Activated T-helper 1 cell treated with anti-CD3 and anti-CD28 coated beads, Interleukin-12 subunit alpha, Interleukin-12 subunit beta, Interleukin-2, Interleukin-4 antibody, amounts not matched to agents 30 ng/mL and 10 ng/mL and 1 ng/mL, durations not matched to agents 14 hours and 24 hours and 36 hours (primary cell): Measurements from ENCODE around the gene TMEM191B. TPM values are rescaled to one million over a fixed set of nuclear protein-coding genes. Genes with fewer than 3 reads are reported as not detected.
"Not testable (repeated sequence)": the region's sequence is repeated elsewhere in the genome, so short reads cannot be mapped to it uniquely, and the experiment has no call there.

Experiments used
- DNase-seq: peaks from one replicate; pipeline ENCODE4 v3.0.0; 2021; ENCODE audit warnings: low spot score
- H3K27ac Mint-ChIP-seq: one replicate; pipeline ENCODE4 v1.8.0; 2021; ENCODE audit warnings: mild to moderate bottlenecking, mixed read lengths
- H3K27me3 Mint-ChIP-seq: one replicate; pipeline ENCODE4 v1.8.0; 2022; ENCODE audit warnings: mild to moderate bottlenecking, moderate library complexity, mixed read lengths; ENCODE audit not compliant: insufficient read depth
- H3K36me3 Mint-ChIP-seq: one replicate; pipeline ENCODE4 v1.8.0; 2021; ENCODE audit warnings: low read depth, mixed read lengths
- H3K4me1 Mint-ChIP-seq: one replicate; pipeline ENCODE4 v1.8.0; 2021; ENCODE audit warnings: low read depth, mixed read lengths
- H3K4me3 Mint-ChIP-seq: one replicate; pipeline ENCODE4 v1.8.0; 2021; ENCODE audit warnings: mild to moderate bottlenecking, moderate library complexity, mixed read lengths
- H3K9me3 Mint-ChIP-seq: one replicate; pipeline ENCODE4 v1.8.0; 2021; ENCODE audit warnings: mixed read lengths
- intact Hi-C: fragments of 100-400 bp; cut with micrococcal nuclease; formaldehyde crosslinking; loops from one replicate; pipeline ENCODE4 v1.15.1; 2024
- total RNA-seq: library from RNA; stranded (reverse); gene quantifications from 2 replicates; pipeline ENCODE4 v1.2.3, GENCODE V29; 2022

TMEM191B gene
- total RNA-seq, 1 donor from 2014 or later = not detected

DNA sequence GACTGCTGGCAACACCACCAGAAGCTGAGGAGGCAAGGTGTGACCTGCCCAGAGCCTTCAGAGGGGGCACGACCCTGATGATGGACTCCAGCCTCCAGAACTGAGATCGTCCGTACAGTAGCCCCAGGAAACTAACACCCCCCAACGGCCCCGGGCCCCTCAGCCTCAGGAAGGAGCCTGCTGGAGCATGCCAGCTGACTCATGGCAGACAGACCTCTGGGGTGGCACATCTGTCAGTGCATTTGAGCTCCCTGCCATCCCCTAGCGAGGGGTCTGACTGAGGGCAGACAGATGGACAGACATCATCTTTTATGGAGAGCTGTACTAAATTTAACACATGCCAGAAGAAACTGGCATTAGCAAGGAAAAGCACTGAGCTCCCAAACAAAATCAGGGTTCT, 12.4 kb downstream of the TMEM191B start:
- H3K27me3 Mint-ChIP-seq, H3K4me1 Mint-ChIP-seq, intact Hi-C loops, H3K27ac Mint-ChIP-seq, H3K36me3 Mint-ChIP-seq, H3K4me3 Mint-ChIP-seq, DNase-seq, H3K9me3 Mint-ChIP-seq: not testable (repeated sequence)

DNA sequence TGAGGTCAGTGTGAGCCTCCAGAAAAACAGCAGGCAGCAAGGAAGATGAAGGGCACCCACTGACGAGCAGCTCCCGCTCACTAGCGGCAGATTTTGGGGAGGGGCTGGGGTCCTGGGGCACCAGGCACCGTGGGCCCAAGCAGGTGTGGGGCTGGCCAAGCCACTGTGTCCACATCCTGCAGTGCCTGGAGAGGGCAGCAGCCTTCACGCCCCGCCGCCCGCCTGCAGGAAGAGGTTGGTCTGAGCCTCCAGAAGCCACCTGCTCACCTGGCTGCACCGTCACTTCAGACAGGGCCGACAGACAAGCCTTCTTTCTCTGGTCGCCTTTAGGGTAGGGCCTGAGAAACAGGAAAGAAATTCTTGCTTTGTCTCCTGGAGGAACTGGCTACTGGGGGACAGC, 15.8 kb downstream of the TMEM191B start:
- H3K27me3 Mint-ChIP-seq, H3K4me3 Mint-ChIP-seq, H3K9me3 Mint-ChIP-seq, DNase-seq, H3K4me1 Mint-ChIP-seq, H3K27ac Mint-ChIP-seq, intact Hi-C loops, H3K36me3 Mint-ChIP-seq: not testable (repeated sequence)

DNA sequence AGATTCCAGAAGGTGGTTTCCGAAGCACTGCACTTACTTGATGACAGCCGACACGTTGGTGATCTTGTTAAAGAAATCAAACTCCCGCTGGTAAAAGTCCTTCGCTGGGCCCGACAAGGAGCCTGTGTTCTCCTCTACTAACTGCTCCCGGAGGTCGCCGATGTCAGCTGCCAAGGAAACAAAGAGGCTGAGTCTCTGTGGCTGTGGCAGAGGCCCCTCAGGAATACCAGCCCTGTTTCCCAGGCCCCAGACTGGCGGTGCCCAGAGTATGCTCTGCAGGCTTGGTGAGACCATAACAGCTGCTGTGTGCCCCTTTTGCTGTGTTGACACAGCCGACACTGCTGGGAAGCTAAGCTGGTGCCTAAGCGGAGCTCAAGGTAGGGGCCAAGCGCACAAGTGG, 17.0 kb downstream of the TMEM191B start:
- H3K4me3 Mint-ChIP-seq, DNase-seq, H3K36me3 Mint-ChIP-seq, intact Hi-C loops, H3K27me3 Mint-ChIP-seq, H3K9me3 Mint-ChIP-seq, H3K4me1 Mint-ChIP-seq, H3K27ac Mint-ChIP-seq: not testable (repeated sequence)

DNA sequence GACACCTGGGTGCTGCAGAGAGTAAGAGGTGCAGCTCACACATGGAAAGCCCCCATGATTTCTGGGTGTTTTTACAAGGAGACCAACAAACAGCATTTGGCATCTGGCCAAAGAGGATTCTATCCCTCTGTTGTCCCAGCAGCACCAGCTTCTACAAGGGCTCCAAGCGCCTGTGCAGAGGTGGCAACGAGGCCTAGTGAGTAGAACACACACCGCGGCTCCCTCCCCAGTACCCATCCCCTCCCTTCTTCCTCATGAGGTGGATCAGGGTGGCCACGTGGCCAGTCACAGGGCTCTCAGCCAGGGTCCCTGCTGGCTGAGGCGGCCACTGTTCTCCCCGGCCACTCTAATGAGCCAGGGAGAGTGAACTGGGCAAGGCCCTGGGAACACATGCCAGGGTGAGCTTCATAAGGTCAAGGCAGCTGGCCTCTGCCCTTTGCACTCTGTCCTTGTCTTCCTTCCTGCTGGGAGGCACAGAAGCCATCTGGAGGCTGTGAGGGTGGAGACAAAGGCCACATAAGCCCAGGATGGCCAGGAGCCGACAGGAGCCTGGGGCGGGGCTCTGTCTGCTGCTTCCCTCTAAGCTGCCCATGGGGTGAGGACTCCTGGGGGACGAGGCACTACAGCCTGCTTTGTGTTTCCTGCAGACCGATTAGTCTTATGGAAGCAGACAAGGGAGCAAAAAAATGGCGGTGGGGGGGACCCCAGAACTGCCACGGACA, 22.0 kb downstream of the TMEM191B start:
- intact Hi-C loops = not testable (repeated sequence)

DNA sequence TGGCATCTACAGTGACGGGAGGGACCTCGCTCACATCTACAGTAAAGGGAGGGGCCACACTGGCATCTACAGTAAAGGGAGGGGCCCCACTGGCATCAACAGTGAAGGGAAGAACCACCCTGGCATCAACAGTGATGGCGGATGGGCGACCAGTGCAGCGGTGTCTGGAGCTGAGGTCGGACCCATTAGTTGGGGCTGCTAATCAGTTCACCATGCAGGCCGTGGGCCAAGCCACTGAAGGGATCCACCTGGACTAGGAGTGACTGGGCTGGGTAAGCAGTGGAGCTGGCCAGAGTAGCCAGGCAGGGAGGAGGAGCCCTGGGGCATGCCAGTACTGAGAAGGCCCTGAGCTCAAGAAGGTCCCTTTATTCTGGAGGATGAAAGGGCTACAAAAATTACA, 23.4 kb downstream of the TMEM191B start:
- H3K27ac Mint-ChIP-seq, H3K4me1 Mint-ChIP-seq, H3K36me3 Mint-ChIP-seq, H3K9me3 Mint-ChIP-seq, DNase-seq, intact Hi-C loops, H3K4me3 Mint-ChIP-seq, H3K27me3 Mint-ChIP-seq: not testable (repeated sequence)

More for the DNA sequence above, 22.0 kb downstream of the TMEM191B start:
- H3K36me3 Mint-ChIP-seq, DNase-seq, H3K27me3 Mint-ChIP-seq, H3K9me3 Mint-ChIP-seq, H3K27ac Mint-ChIP-seq, H3K4me1 Mint-ChIP-seq, H3K4me3 Mint-ChIP-seq: not testable (repeated sequence)

DNA sequence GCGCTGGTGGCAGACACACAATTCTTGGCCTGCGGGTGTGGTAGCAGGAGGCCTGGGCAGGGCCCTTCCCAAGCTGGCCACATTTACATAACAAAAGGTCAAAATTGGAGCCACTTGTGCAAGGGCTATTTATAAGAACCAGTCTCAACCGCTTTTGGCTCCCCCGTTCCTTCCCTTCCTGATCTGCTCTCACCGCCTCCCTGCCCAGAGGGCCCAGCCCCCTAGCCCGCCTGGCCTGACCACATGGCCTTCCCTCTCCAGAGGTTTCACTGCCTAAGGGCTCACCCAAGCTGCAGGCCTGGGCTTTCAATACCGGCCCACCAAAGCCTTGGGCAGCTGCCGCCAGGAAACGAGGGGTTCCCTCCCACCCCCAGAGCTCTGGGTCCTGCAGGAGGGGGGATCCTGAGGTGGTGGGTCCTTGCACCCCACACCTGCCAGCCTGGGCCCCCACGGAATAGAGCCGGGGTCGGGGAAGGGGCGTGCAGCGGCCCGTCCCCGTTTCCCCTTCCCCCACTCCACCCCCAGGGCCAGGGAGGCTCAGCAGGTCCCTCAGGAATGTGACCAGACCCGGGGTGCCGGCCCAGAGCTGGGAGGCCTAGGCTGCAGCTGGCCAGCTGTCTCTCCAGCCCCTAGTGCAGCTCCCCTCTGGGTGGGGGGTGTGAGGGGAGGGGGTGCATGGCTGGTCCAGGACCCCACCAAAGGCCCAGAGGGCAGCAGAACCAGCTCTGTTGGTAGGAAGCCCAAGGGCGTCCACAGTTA, 25.4 kb downstream of the TMEM191B start:
- H3K9me3 Mint-ChIP-seq, intact Hi-C loops, H3K27ac Mint-ChIP-seq, H3K4me1 Mint-ChIP-seq, H3K4me3 Mint-ChIP-seq, H3K27me3 Mint-ChIP-seq, H3K36me3 Mint-ChIP-seq, DNase-seq: not testable (repeated sequence)

DNA sequence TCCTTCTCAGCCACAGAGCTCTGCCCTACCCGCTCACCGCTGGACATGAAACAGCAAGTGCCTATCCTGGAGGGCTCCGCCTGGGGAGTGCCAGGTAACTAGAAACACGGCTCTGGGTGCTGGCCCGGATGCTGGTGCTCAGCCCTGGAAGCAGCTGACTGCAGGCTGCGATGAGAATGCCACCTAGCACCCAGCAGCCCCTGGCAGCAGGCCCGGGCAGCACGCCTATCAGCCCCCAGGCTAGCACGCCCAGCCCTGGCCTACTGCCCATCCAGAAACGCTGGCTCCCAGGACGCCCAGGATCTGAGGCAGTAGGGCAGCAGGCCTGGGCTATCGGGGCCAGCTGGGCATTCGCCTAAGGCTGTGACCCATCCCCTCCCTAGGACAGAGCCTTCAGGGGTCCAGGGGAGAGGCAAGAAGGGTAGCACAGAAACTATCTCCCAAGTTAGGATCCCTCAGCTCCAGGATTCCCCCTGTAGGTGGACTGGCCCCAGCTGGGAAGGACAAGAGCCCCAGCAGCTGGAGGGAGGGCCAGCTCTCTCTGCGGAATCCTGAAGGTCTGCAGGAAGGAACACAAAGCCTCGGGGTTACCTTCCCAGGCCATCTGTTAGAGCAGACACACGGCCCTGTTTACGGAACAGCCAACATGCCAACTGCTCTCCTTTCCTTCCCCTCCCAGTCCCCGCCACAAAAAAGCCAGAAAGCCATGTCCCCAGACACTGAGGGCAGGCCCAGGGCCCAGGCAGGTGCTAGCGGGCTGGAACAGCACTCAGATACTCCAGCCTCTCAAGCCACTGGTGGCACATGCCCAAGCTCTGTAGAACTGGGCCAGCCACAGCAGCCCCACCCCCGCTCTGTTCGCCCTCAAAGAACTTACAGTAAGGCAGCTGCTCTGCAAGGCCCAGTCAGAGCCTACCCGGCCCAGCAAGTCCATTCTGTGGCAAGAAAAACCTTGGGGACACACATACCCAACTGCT, 27.0 kb downstream of the TMEM191B start:
- H3K4me1 Mint-ChIP-seq, DNase-seq, H3K27me3 Mint-ChIP-seq, H3K9me3 Mint-ChIP-seq, intact Hi-C loops, H3K36me3 Mint-ChIP-seq, H3K4me3 Mint-ChIP-seq, H3K27ac Mint-ChIP-seq: not testable (repeated sequence)

DNA sequence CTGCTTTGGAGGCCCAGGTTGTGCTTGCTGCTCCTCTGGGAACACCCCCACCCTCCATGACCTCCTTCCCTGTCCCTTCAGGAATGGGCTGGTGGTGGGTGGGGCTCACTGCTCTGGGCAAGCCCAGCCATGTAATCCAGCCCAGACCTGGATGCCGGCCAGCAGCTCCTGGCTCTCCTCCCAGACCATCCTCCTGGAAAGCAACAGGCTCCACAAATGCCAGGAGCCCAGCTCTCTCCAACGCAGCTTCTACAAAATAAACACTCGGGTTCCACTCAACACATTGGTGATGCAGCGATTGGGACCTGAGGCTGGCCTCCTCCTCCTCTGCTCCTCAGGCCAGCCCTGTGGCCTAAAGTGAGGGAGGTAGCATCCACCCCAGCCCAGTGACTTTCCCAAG, 30.9 kb downstream of the TMEM191B start:
- H3K27ac Mint-ChIP-seq, intact Hi-C loops, H3K4me3 Mint-ChIP-seq, DNase-seq, H3K36me3 Mint-ChIP-seq, H3K4me1 Mint-ChIP-seq, H3K27me3 Mint-ChIP-seq, H3K9me3 Mint-ChIP-seq: not testable (repeated sequence)

DNA sequence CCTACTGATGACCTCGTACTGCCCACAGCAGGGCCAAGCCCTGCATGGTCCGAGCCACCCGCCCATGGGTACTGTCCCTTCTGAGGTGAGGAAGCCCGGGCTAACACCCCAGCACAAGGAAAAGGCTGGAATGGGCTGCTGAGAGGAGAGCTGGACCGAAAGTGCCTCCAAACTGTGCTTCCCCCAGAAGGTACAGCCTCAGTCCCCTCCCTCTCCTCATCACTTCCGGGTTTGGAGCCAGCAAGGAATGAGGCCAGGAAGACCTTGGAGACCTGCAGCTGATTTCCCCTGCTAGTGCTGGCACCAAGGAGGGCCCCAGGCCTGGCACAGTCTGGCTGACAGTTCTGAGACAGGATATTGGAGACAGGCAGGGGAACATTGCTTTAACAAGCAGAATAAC, 31.3 kb downstream of the TMEM191B start:
- H3K4me1 Mint-ChIP-seq, H3K27me3 Mint-ChIP-seq, H3K9me3 Mint-ChIP-seq, intact Hi-C loops, DNase-seq, H3K4me3 Mint-ChIP-seq, H3K36me3 Mint-ChIP-seq, H3K27ac Mint-ChIP-seq: not testable (repeated sequence)

DNA sequence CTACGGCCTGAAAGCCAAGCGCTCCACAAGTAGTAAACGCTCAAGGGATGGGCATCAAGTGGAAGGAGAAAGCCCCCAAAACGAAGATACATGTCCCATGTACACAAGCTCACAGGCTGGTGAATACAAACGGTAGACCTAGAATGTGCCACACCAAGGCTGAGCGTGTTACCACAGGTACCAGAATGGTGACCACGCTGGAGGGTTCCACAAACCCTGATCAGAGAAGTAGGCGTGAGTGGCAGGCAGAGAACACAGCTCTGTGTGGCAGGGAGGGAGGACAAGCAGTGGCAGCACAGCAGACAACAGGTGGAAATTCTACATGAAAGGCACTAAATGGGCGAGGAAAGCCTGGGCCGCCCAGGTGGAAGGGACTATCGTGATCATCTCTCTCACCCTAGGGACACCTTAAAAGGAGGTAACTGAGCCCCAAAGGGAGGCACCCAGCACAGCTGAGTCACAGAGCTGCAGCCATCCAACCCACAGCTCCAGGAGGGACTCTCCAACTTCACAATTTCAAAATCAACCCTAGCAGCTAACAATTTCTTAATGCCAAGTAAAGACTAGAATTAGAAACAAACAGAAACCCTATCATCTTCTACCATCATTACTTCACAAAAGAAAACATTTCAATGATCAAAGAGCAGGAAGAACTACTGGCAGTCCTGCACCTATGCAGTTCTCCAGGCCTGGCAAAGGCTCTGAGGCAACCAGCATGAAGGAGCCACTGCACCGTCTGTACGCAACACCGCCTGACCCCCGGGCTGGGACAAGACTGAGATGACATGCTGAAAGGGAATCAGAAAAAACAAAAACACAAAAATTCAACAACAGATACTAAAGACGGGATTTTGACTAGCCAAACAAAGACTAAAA, 32.7 kb downstream of the TMEM191B start:
- intact Hi-C loops, H3K36me3 Mint-ChIP-seq, H3K4me1 Mint-ChIP-seq, H3K27me3 Mint-ChIP-seq, H3K9me3 Mint-ChIP-seq, H3K27ac Mint-ChIP-seq, H3K4me3 Mint-ChIP-seq, DNase-seq: not testable (repeated sequence)

DNA sequence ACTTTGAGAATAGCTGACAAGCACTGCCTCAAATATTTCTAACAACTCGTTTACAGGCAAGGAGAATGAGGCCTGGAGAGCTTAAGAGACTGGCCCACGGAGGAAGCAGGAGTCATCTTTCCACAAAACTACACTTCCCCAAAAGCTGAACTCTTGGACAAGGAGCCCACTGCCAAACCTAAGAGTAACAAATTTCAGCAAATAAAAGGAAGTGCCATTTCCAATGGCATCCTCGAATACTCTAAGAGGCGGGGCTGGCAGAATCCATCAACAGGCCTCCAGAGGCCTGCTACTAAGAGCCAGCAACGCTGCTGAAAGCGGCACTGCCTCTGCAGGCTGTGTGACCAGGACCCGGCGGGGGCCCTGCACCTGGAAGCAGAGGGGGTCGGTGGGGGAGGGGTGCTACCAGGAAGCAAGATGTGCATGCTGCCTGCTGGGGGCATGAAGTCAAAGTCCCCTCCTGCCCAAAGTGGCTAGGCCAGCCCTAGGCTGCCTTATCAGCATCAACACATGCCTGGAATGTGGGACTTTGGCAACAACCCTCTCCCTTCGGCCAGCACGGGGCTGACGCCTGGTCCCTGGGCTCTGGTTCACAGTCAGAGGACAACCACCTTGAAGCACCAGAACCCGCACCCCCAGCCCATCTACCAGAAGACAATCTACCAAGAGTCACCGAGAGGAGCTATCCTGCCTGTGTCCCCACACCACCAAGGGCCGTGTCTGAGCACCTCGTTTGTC, 43.1 kb downstream of the TMEM191B start:
- H3K4me3 Mint-ChIP-seq, H3K4me1 Mint-ChIP-seq, H3K27me3 Mint-ChIP-seq, H3K9me3 Mint-ChIP-seq, intact Hi-C loops, DNase-seq, H3K36me3 Mint-ChIP-seq, H3K27ac Mint-ChIP-seq: not testable (repeated sequence)
